ENCODE results near the gene CDH16. TPM values are rescaled to one million over a fixed set of nuclear protein-coding genes. Genes with fewer than 3 reads are reported as not detected.

Gene CDH16
- total and polyA plus RNA-seq, 2 donors, result not detected

DNA sequence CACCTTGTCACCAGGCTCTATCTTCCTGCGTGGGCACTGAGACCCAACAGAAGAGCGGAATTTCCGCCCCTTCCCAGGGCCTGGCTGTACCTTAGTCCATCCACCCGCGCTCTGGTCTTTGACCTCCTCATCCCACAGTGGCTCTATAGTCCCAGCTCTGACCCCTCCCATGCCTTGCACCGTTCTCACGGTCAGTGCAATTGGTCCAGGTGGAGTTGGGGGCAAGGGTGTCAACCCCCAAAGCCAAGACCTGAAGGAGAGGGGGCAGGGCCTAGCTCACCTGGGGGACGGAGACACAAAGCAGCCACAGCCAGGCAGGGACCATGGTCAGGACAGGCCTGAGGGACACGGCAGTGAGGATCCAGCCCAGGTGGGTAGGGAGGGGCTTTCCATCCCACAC is 944 bp downstream of the CDH16 start:
- 88% methylated on average over 9 of the region's 9 CpGs for WGBS
- Histone ChIP-seq H3K27ac (ENCODE audit: low read depth) (no peak overlapping the region), H3K4me3 (ENCODE audit: low read depth, low read length) (no peak overlapping the region), H3K4me1 (ENCODE audit: insufficient read depth) (no peaks in the 10 kb centered on the region), H3K36me3 (ENCODE audit: insufficient read depth) (no peaks in the 10 kb centered on the region)
- DNase-seq (ENCODE audit: extremely low spot score), result no peak

DNA sequence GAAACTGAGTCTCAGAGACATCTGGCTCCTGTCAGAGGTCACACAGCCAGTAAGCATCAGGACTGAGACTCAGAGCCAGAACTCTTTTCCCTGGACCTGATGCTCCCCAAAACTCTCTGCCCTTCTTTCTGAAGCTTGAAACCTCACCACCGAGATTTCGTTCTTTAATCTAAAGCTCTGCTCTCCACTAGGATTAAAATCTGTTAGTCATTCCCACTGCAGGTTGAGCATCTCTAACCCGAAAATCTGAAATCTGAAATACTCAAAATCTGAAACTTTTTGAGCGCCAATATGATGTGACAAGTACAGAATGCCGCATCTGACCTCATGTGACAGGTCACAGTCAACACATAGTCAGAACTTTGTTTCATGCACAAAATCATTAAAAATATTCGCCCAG is 2.2 kb downstream of the CDH16 start:
- Histone ChIP-seq H3K27ac (ENCODE audit: low read depth) (no peak overlapping the region), H3K36me3 (ENCODE audit: insufficient read depth) (no peaks in the 10 kb centered on the region), H3K4me3 (ENCODE audit: low read depth, low read length) (no peak overlapping the region), H3K4me1 (ENCODE audit: insufficient read depth) (no peaks in the 10 kb centered on the region)
- DNase-seq (ENCODE audit: extremely low spot score), result no peak
- WGBS, result 84% methylated on average over 6 of the region's 6 CpGs

DNA sequence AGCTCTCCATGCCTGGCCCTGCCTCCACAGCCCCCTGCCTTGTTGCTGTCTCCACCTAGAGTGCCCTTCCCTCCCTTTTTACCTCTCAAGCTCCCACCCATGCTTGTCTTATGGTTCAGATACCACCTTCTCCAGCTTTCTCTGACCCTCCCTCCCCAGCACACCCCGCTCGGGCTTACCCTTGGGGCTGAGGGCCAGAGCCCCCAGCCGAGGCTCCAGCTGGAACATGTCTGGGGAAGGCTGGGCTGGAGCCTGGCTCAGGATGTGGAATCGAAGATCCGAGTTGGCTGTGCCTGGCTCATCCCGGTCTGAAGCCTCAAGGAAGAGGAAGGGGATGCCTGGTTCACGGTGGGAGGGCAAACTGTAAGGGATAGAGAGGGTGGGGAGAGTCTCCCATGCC is 3.6 kb downstream of the CDH16 start:
- DNase-seq (ENCODE audit: extremely low spot score), result no peak
- H3K27ac ChIP-seq (ENCODE audit: low read depth), result no peak overlapping the region
- WGBS, result 50% methylated on average over 7 of the region's 7 CpGs
- H3K36me3 ChIP-seq (ENCODE audit: insufficient read depth), result no peaks in the 10 kb centered on the region
- H3K4me1 ChIP-seq (ENCODE audit: insufficient read depth), result no peaks in the 10 kb centered on the region
- no peak overlapping the region for H3K4me3 ChIP-seq (ENCODE audit: low read depth, low read length)

DNA sequence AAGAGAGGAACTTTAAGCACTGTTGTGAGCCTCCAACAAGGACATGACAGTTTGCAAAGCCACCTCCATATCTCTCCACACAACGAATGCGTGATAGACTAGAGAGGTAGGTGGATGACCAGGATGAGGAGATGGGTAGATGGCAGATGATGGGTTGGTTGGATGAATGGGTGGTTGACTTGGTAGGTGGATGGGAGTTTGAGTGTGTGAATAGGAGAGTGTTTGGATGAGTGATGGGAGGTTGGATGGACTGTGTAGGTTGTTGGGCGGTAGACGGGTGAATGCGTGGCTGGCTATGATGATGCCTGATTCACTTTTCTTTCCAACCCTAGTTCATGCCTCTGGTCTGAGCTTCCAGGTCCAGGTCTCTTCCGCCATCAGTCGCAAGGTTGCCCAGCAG is 4.1 kb downstream of the CDH16 start:
- Histone ChIP-seq H3K36me3 (ENCODE audit: insufficient read depth) (no peaks in the 10 kb centered on the region), H3K4me3 (ENCODE audit: low read depth, low read length) (no peak overlapping the region), H3K4me1 (ENCODE audit: insufficient read depth) (no peaks in the 10 kb centered on the region), H3K27ac (ENCODE audit: low read depth) (no peak overlapping the region)
- WGBS, result 96% methylated on average over 7 of the region's 7 CpGs
- DNase-seq (ENCODE audit: extremely low spot score), result no peak

DNA sequence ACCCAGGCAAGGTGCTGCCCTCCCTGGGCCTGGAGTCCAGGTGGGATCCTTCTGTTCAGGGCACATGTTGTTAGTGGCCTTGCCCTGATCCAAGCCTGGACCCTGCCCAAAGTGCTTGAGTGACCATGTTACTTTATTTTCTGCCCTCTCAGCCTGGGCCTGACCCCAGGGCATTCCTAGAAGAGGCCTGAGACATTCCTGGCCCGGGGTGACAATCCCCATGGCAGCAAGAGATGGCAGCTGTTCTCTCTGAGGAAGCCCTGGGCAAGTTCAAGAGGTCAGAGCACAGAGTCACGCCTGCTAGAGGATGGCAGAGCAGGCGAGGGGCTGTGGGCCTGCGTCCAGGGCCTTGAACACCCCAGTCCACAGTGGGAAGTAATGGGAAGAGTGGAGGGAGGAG is 5.0 kb downstream of the CDH16 start:
- DNase-seq (ENCODE audit: extremely low spot score), result no peak
- Histone ChIP-seq H3K36me3 (ENCODE audit: insufficient read depth) (no peaks in the 10 kb centered on the region), H3K27ac (ENCODE audit: low read depth) (no peak overlapping the region), H3K4me1 (ENCODE audit: insufficient read depth) (no peaks in the 10 kb centered on the region), H3K4me3 (ENCODE audit: low read depth, low read length) (no peak overlapping the region)
- 86% methylated on average over 4 of the region's 4 CpGs for whole genome bisulfite sequencing

DNA sequence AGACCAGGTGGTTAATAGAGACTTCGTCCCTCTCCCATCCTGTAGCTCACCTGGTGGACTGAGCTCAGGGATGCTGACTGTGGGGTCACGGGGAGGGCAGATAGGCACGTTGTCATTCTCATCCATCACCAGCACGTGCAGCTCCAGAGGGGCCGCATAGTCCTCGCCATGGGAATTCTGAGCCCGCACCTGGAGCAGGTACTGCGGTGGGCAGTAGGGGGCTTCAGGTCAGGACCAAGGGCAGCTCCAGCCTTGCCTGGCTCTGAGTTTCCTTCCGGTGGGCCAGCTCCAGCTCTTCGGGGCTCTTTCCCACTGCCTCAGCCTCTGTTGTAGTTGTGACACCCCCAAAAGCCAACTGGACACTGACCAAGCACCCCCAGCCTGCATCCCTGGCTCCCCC is 5.6 kb downstream of the CDH16 start:
- 51% methylated on average over 10 of the region's 10 CpGs for WGBS
- H3K36me3 ChIP-seq (ENCODE audit: insufficient read depth), result no peaks in the 10 kb centered on the region
- no peak overlapping the region for H3K27ac ChIP-seq (ENCODE audit: low read depth)
- H3K4me1 ChIP-seq (ENCODE audit: insufficient read depth), result no peaks in the 10 kb centered on the region
- no peak overlapping the region for H3K4me3 ChIP-seq (ENCODE audit: low read depth, low read length)
- DNase-seq (ENCODE audit: extremely low spot score), result no peak

DNA sequence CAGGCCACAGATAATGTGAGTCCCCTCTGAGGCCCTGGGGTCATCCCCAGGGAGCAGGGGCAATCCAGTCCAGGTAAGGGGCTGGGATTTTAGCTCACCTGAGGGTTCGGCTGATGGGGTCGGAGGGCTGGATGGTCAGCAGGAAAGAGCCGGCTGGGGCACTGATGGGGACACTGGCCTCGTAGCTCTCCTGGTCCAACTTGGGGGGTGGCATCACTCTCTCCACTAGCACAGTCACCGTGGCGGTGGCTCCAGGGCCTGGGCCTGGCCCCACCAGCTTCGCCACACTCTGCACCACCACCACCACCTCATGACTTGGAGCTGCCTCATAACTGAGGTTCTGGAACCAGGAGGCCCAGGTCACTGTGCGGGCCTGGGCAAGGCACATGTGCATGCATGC is 6.9 kb downstream of the CDH16 start:
- WGBS, result 96% methylated on average over 8 of the region's 8 CpGs
- no peak for DNase-seq (ENCODE audit: extremely low spot score)
- H3K36me3 ChIP-seq (ENCODE audit: insufficient read depth), result no peaks in the 10 kb centered on the region
- no peak overlapping the region for H3K27ac ChIP-seq (ENCODE audit: low read depth)
- H3K4me3 ChIP-seq (ENCODE audit: low read depth, low read length), result no peak overlapping the region
- no peaks in the 10 kb centered on the region for H3K4me1 ChIP-seq (ENCODE audit: insufficient read depth)

DNA sequence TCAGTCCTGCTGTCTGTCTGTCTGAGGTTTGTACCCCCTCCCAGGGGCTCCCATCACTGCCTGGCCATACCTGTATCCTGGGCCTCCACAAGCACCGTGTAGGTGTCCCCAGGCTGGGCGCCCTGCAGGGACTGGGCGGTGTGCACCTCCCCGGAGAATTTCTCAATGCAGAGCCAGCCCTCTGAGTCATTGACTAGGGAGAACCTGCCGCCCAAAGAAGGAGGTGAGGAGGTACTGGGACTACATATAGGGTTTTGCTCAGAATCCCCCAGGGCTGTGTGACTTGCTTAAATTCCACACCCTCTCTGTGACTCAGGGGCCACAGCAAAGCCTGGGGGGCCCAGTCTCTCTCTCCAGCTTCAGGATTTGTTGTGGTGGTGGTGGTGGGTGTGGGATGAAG is 7.6 kb downstream of the CDH16 start:
- WGBS, result 79% methylated on average over 5 of the region's 5 CpGs
- Histone ChIP-seq H3K27ac (ENCODE audit: low read depth) (no peak overlapping the region), H3K4me1 (ENCODE audit: insufficient read depth) (no peaks in the 10 kb centered on the region), H3K36me3 (ENCODE audit: insufficient read depth) (no peaks in the 10 kb centered on the region), H3K4me3 (ENCODE audit: low read depth, low read length) (no peak overlapping the region)
- no peak for DNase-seq (ENCODE audit: extremely low spot score)

DNA sequence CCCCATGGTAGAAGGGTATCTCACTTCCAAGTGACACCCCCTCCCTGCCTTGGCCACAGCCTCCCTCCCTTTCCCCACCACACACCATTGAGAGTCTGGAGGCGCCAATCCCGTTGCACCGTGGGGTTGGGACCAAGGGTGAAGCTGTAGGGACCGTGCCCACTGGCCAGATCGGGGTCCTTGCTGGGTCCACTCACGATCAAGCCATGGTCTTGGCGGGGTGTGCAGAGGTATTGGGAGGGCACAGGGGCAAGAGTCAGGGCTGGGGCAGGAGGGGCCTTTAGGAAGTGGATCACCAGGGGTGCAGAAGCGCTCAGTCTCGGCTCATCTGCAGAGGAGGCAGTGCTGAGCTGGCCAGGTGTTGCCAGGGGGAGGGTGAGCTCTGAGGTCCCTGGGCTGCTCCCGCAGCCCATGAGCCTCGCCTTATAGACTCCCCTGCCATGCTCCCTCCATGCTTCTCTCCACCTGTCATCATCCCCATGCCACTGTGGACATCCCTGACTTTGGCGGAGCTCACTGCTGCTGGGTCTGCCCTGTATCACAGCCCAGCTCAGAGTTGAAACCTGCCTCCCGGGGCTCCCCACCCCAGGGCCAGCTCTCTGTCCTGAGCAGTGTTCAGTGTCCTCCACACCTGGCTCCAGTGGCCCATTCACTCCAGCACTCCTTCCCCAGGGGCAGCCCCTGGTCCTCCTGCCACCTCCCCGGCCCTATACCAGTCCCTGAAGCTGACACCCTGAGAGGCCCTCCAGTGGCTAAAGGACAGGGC is 8.3 kb downstream of the CDH16 start:
- H3K4me3 ChIP-seq (ENCODE audit: low read depth, low read length), result no peak overlapping the region
- no peaks in the 10 kb centered on the region for H3K36me3 ChIP-seq (ENCODE audit: insufficient read depth)
- no peak for DNase-seq (ENCODE audit: extremely low spot score)
- no peaks in the 10 kb centered on the region for H3K4me1 ChIP-seq (ENCODE audit: insufficient read depth)
- WGBS, result 86% methylated on average over 14 of the region's 14 CpGs
- no peak overlapping the region for H3K27ac ChIP-seq (ENCODE audit: low read depth)

DNA sequence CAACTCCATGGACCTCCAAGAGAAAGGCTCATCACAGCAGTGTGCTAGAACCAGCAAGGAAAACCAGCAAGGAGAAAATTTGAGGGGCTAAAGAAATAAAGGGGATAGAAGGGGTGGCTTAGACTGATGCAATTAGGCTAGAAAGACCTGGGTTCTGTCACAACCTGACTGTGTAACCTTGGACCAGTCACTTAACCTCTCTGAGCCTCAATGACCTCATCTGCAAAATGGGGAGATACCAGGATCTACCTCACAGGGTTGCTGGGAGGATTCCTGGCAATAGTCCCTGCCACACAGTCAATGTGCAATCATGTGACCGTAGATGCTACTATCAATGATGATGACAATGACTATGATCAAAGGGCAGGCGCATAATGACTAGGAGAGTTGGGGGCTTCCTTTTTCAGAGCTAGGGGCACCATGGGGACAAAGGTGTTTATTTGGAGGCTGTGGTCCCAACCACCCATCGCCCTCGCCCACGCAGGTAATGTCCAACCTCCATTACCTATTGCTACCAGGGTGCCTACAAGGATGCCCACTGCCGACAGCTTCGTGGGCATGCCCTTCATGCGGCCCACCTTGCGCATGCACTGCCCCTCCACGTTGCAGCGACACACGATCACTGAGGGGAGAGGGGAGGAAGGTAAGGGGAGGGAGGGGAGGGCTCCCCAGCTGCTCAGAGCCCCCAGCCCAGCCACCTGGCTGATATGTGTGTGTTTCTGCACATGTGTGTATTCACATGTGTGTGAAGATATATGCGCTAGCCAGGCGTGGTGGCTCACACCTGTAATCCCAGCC is 9.7 kb downstream of the CDH16 start:
- Histone ChIP-seq H3K4me1 (ENCODE audit: insufficient read depth) (no peaks in the 10 kb centered on the region), H3K4me3 (ENCODE audit: low read depth, low read length) (no peak overlapping the region), H3K36me3 (ENCODE audit: insufficient read depth) (no peaks in the 10 kb centered on the region), H3K27ac (ENCODE audit: low read depth) (no peak overlapping the region)
- WGBS, result 95% methylated on average over 14 of the region's 14 CpGs
- DNase-seq (ENCODE audit: extremely low spot score), result no peak

DNA sequence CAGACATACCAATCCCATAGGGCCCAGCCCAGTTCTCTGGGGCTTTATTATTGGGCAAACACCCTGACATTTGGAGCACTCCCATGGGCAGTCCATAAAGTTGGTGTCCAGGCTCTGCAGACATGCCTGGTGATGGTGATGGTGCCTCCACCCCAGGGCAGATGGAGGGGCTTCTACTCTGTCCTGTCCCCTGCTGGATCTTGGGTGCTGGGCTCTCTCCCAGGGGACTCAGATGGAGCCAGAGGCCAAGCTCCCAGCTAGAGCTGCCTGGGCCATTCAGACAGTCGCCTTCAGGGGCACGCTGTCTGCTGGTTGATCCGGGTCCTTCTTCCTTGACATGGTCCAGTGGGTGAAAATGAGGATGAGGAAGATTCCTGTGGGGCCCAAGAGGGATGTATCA is 10.6 kb downstream of the CDH16 start:
- Histone ChIP-seq H3K4me1 (ENCODE audit: insufficient read depth) (no peaks in the 10 kb centered on the region), H3K27ac (ENCODE audit: low read depth) (no peak overlapping the region), H3K36me3 (ENCODE audit: insufficient read depth) (no peaks in the 10 kb centered on the region), H3K4me3 (ENCODE audit: low read depth, low read length) (no peak overlapping the region)
- DNase-seq (ENCODE audit: extremely low spot score), result no peak
- 93% methylated on average over 3 of the region's 3 CpGs for WGBS

DNA sequence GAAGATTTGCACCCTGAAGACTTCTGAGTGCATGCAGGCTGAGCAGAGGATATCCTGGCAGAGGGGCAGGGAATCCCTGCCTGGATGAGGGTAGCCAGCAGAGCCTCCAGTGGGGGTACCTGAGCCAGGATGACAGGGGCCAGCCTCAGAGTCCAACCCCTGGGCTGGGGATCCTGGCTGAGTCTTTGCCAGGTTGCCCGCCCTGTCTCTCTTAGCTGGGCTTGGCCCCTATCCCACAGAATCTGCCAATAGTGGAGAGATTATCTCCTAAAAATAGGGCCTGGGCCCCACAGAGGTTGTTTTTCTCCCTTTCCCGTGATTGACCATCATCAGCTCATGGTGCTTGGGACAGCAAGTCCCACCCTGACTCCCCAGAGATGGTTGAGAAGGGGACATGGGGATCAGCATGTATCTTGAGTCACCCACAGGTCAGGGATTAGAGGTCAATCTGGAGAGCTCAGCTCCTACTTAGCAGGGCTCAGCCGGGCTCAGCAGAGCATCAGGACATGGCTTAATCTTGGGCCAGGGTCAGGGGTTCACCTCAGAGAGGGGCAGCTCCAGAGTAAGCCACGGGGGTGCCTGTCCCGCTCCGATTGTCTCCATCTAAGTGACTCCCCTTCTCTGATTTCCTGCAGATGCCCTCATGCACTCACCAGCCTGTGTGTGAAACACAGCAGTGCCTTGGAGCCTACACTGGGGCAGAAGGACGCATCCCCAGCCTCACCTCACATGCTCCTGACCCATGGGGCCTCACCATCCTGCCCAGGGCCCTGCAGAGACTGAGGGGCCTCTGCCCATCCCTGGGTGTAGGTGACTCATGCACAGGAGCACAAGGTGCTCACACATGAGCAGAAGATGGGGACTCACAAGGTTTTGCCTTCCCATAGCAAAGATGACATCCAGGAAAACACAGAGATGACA is 11.5 kb downstream of the CDH16 start:
- Histone ChIP-seq H3K27ac (ENCODE audit: low read depth) (no peak overlapping the region), H3K4me1 (ENCODE audit: insufficient read depth) (no peaks in the 10 kb centered on the region), H3K36me3 (ENCODE audit: insufficient read depth) (no peaks in the 10 kb centered on the region), H3K4me3 (ENCODE audit: low read depth, low read length) (no peak overlapping the region)
- WGBS, result 58% methylated on average over 7 of the region's 7 CpGs
- no peak for DNase-seq (ENCODE audit: extremely low spot score)

DNA sequence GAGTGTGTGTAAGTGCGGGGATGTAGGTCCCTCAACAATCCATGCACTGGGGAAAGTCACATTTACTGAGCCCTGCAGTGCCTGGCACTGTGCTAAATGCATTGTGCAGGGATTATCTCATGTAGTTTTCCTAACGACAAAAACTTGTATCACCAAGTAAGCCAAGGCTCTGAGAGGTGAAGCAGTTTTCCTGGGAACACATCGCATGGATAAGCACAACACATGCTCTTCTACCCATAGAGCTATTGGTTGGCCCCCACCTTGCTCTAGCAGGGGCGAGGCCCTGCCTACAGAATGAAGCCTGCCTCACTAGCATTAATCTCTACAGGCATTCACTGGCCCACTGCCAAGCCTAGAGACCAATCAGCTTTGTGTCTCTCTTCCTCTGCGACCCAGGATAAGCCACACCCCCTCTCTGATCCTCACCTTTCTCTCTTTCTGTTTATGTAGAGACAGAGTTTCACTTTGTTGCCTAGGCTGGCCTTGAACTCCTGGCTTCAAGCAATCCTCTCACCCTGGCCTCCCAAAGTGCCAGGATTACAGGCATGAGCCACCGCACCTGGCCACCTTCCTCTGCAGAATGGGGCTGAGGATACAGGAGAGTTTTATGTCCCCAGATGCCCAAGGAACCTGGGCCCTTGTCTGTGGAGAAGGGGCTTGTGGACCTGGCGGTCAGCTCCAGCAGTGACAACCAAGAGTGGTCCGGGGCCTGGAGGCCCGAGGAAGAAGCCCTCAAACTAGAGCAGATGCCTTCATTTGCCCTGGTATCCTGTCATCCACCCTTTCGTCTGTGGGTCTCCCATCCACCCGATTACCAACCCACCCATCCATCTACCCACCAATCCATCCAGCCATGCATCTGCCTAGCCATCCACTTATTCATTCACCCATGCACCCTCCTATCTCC is 12.8 kb downstream of the CDH16 start:
- WGBS, result 66% methylated on average over 11 of the region's 11 CpGs
- no peaks in the 10 kb centered on the region for H3K36me3 ChIP-seq (ENCODE audit: insufficient read depth)
- DNase-seq (ENCODE audit: extremely low spot score), result no peak
- no peaks in the 10 kb centered on the region for H3K4me1 ChIP-seq (ENCODE audit: insufficient read depth)
- H3K4me3 ChIP-seq (ENCODE audit: low read depth, low read length), result no peak overlapping the region
- H3K27ac ChIP-seq (ENCODE audit: low read depth), result no peak overlapping the region

All from urinary bladder (tissue), 4 donors.